ENCODE data around the gene TTC27.
"Not testable (repeated sequence)": the region's sequence is repeated elsewhere in the genome, so short reads cannot be mapped to it uniquely, and the experiment has no call there.

DNA sequence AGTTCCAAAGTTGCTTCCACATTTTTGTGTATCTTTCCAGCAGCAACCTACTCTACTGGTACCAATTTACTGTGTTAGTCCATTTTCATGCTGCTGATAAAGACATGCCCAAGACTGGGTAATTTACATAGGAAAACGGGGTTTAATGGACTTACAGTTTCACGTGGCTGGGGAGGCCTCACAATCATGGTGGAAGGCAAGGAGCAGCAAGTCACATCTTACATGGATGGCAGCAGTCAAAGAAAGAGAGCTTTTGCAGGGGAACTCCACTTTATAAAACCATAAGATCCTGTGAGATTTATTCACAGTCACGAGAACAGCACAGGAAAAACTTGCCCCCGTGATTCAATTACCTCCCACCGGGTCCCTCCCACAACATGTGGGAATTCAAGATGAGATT, 98.8 kb downstream of the TTC27 start:
- TF ChIP-seq, protein P1, sequence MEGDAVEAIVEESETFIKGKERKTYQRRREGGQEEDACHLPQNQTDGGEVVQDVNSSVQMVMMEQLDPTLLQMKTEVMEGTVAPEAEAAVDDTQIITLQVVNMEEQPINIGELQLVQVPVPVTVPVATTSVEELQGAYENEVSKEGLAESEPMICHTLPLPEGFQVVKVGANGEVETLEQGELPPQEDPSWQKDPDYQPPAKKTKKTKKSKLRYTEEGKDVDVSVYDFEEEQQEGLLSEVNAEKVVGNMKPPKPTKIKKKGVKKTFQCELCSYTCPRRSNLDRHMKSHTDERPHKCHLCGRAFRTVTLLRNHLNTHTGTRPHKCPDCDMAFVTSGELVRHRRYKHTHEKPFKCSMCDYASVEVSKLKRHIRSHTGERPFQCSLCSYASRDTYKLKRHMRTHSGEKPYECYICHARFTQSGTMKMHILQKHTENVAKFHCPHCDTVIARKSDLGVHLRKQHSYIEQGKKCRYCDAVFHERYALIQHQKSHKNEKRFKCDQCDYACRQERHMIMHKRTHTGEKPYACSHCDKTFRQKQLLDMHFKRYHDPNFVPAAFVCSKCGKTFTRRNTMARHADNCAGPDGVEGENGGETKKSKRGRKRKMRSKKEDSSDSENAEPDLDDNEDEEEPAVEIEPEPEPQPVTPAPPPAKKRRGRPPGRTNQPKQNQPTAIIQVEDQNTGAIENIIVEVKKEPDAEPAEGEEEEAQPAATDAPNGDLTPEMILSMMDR (conservative IDR thresholded peaks at IDR 0.05): not testable (repeated sequence)
- not testable (repeated sequence) for TF ChIP-seq ZFX (IDR thresholded peaks at IDR 0.05)
